ENCODE data around the gene FETUB.
"Not testable (repeated sequence)": the region's sequence is repeated elsewhere in the genome, so short reads cannot be mapped to it uniquely, and the experiment has no call there.

Gene FETUB

DNA sequence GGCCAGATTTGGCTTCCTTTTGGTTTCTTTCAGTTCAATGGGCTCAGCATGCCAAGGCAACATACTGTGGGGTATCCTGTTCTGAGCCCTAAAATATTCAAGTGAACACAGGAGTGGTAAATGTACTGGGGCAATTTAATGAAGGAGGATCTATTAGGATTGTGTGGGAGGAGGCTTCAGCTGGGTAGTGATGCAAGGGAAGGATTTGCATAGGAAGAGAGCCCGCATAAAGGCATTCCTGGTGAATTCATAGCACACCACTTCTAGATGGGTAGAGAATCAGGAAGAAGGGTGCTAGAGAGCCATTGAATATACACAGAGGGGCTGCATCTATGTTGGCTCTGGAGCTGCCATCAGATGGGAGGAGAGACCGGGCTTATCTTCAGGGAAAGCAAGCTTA, 56.3 kb downstream of the FETUB start:
- Histone ChIP-seq H4K20me1 (ENCODE audit: insufficient read depth, low read length) (no peaks in the 10 kb centered on the region), H3K9me3 (ENCODE audit: insufficient read depth, low read length, severe bottlenecking) (no peaks in the 10 kb centered on the region), H3K4me1 (ENCODE audit: insufficient read depth, low read length) (no peaks in the 10 kb centered on the region), H2AFZ (ENCODE audit: low read depth, low read length) (no peak overlapping the region), H3K4me3 (ENCODE audit: low read depth in 1 of 2, low read length in 2 of 2) (no peak overlapping the region), H3K27ac (ENCODE audit: low read length) (no peak overlapping the region), H3K4me2 (ENCODE audit: insufficient read depth, low read length) (no peak overlapping the region), H3K27me3 (ENCODE audit: insufficient read depth, low read length, poor library complexity) (peaks cover 15% of the 10 kb centered on the region), H3K9ac (ENCODE audit: low read depth, low read length) (no peak overlapping the region), H3K36me3 (ENCODE audit: insufficient read depth, low read length) (no peaks in the 10 kb centered on the region), H3K79me2 (ENCODE audit: insufficient read depth, low read length) (no peaks in the 10 kb centered on the region)
- ATAC-seq (ENCODE audit: insufficient read depth, low read depth) (no peak), DNase-seq (no peak)
- TF ChIP-seq, protein P1, sequence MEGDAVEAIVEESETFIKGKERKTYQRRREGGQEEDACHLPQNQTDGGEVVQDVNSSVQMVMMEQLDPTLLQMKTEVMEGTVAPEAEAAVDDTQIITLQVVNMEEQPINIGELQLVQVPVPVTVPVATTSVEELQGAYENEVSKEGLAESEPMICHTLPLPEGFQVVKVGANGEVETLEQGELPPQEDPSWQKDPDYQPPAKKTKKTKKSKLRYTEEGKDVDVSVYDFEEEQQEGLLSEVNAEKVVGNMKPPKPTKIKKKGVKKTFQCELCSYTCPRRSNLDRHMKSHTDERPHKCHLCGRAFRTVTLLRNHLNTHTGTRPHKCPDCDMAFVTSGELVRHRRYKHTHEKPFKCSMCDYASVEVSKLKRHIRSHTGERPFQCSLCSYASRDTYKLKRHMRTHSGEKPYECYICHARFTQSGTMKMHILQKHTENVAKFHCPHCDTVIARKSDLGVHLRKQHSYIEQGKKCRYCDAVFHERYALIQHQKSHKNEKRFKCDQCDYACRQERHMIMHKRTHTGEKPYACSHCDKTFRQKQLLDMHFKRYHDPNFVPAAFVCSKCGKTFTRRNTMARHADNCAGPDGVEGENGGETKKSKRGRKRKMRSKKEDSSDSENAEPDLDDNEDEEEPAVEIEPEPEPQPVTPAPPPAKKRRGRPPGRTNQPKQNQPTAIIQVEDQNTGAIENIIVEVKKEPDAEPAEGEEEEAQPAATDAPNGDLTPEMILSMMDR (IDR thresholded peaks at IDR 0.05; ENCODE audit: borderline replicate concordance, extremely low read depth, low read length, poor library complexity, severe bottlenecking), result no peak
- no peak for TF ChIP-seq EZH2 (IDR thresholded peaks at IDR 0.05; ENCODE audit: borderline replicate concordance, low read depth, low read length, severe bottlenecking)

DNA sequence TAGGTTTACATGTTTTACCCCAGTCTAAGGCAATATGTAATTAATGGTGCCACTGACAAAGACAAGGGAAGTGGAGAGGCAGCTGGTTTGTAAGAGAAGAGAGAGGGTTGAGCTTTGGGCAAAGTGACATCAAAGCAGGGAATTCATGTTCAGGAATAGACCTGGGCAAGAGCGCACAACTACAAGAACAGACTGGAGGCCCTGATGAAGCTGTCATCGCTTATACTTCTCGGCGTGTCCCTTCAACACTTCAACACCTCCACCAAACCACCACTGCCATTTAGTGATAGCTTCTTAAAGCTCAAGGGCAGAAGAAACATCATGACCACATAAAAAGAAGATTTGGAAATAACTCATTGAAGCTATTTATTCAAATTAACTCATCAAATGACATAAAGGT, 57.3 kb downstream of the FETUB start:
- Histone ChIP-seq H2AFZ (ENCODE audit: low read depth, low read length) (no peak overlapping the region), H3K4me1 (ENCODE audit: insufficient read depth, low read length) (no peaks in the 10 kb centered on the region), H3K27ac (ENCODE audit: low read length) (no peak overlapping the region), H3K9me3 (ENCODE audit: insufficient read depth, low read length, severe bottlenecking) (no peaks in the 10 kb centered on the region), H3K27me3 (ENCODE audit: insufficient read depth, low read length, poor library complexity) (peaks cover 15% of the 10 kb centered on the region), H3K4me2 (ENCODE audit: insufficient read depth, low read length) (no peak overlapping the region), H3K9ac (ENCODE audit: low read depth, low read length) (no peak overlapping the region), H4K20me1 (ENCODE audit: insufficient read depth, low read length) (no peaks in the 10 kb centered on the region), H3K79me2 (ENCODE audit: insufficient read depth, low read length) (no peaks in the 10 kb centered on the region), H3K4me3 (ENCODE audit: low read depth in 1 of 2, low read length in 2 of 2) (no peak overlapping the region), H3K36me3 (ENCODE audit: insufficient read depth, low read length) (no peaks in the 10 kb centered on the region)
- ATAC-seq (ENCODE audit: insufficient read depth, low read depth), result no peak
- TF ChIP-seq, protein P1 (IDR thresholded peaks at IDR 0.05; ENCODE audit: borderline replicate concordance, extremely low read depth, low read length, poor library complexity, severe bottlenecking), result no peak
- TF ChIP-seq EZH2 (IDR thresholded peaks at IDR 0.05; ENCODE audit: borderline replicate concordance, low read depth, low read length, severe bottlenecking), result no peak
- DNase-seq, result no peak

DNA sequence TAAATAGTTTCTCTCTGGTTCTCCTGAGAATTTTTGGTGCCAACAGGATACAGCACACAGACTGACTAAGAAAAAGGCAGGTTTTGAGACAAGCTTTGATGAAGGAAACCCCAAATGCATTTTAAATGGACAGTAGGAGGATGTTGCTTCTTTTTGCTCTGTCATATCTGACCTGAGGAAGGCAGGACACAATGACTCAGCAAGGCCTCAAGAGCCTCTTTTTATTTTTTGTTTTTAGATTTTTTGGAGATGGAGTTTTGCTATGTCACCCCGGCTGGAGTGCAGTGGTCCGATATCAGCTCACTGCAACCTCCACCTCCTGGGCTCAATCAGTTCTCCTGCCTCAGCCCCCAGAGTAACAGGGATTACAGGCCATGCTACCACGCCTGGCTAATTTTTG, 60.1 kb downstream of the FETUB start:
- Histone ChIP-seq H3K4me3 (ENCODE audit: low read depth in 1 of 2, low read length in 2 of 2) (no peak overlapping the region), H3K36me3 (ENCODE audit: insufficient read depth, low read length) (no peaks in the 10 kb centered on the region), H3K4me1 (ENCODE audit: insufficient read depth, low read length) (no peaks in the 10 kb centered on the region), H3K4me2 (ENCODE audit: insufficient read depth, low read length) (no peak overlapping the region), H4K20me1 (ENCODE audit: insufficient read depth, low read length) (peaks cover 1% of the 10 kb centered on the region; the same call in 1 of the 2 replicates), H3K9me3 (ENCODE audit: insufficient read depth, low read length, severe bottlenecking) (no peaks in the 10 kb centered on the region), H3K27ac (ENCODE audit: low read length) (no peak overlapping the region), H2AFZ (ENCODE audit: low read depth, low read length) (no peak overlapping the region), H3K9ac (ENCODE audit: low read depth, low read length) (no peak overlapping the region), H3K79me2 (ENCODE audit: insufficient read depth, low read length) (no peaks in the 10 kb centered on the region), H3K27me3 (ENCODE audit: insufficient read depth, low read length, poor library complexity) (peaks cover 19% of the 10 kb centered on the region)
- no peak for DNase-seq
- no peak for TF ChIP-seq EZH2 (IDR thresholded peaks at IDR 0.05; ENCODE audit: borderline replicate concordance, low read depth, low read length, severe bottlenecking)
- TF ChIP-seq, protein P1 (IDR thresholded peaks at IDR 0.05; ENCODE audit: borderline replicate concordance, extremely low read depth, low read length, poor library complexity, severe bottlenecking), result no peak
- no peak for ATAC-seq (ENCODE audit: insufficient read depth, low read depth)

DNA sequence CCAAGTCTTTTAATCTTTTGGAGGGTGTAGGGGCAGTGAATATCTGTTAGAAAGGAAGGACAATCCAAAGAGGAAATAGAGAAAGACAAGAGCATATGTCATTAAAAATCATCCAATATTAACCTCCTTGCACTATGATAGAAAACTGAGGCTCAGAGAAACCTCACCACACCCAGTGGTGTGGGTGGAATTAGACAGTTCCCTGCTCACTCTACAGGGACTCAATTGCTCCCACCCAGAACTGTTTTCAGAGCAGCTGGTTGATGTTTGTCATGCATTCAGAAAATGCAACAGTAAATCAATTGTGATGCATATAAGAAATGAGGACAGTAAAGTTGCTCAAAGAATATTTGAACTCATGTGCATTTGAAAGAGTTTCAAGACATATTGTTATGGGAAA, 62.3 kb downstream of the FETUB start:
- not testable (repeated sequence) for H3K36me3 ChIP-seq (ENCODE audit: insufficient read depth, low read length); H3K9me3 ChIP-seq (ENCODE audit: insufficient read depth, low read length, severe bottlenecking); H3K9ac ChIP-seq (ENCODE audit: low read depth, low read length); ATAC-seq (ENCODE audit: insufficient read depth, low read depth); H3K4me1 ChIP-seq (ENCODE audit: insufficient read depth, low read length); H3K4me2 ChIP-seq (ENCODE audit: insufficient read depth, low read length); H4K20me1 ChIP-seq (ENCODE audit: insufficient read depth, low read length); H3K4me3 ChIP-seq (ENCODE audit: low read depth in 1 of 2, low read length in 2 of 2); DNase-seq; H3K79me2 ChIP-seq (ENCODE audit: insufficient read depth, low read length); H2AFZ ChIP-seq (ENCODE audit: low read depth, low read length); H3K27ac ChIP-seq (ENCODE audit: low read length)
- H3K27me3 ChIP-seq (ENCODE audit: insufficient read depth, low read length, poor library complexity), result peaks cover 19% of the 10 kb centered on the region

Data from DND-41 (cell line).